HG03571 (cell line): ENCODE measurements around the gene CCDC7.
"Not testable (repeated sequence)": the region's sequence is repeated elsewhere in the genome, so short reads cannot be mapped to it uniquely, and the experiment has no call there.

ENCODE experiments used
- ATAC-seq: cut with Tn5 transposase; IDR thresholded peaks from one replicate; pipeline ENCODE4 v1.9.1; 2021; ENCODE audit not compliant: unreplicated experiment

Gene CCDC7

GRCh38 chr10:32548208-32548607, 102.3 kb downstream of the CCDC7 start:
- ATAC-seq: no peak

- no peak for ATAC-seq
Observed at GRCh38 chr10:32556783-32557395, 110.9 kb downstream of the CCDC7 start.

- not testable (repeated sequence) for ATAC-seq
Observed at GRCh38 chr10:32562695-32563094, 116.8 kb downstream of the CCDC7 start.

- no peak for ATAC-seq
Observed at GRCh38 chr10:32577448-32577847, 131.5 kb downstream of the CCDC7 start.

- ATAC-seq: no peak
Observed at GRCh38 chr10:32582946-32583345, 137.0 kb downstream of the CCDC7 start.

- not testable (repeated sequence) for ATAC-seq
Observed at GRCh38 chr10:32598022-32598421, 152.1 kb downstream of the CCDC7 start.

GRCh38 chr10:32600317-32600716, 154.4 kb downstream of the CCDC7 start:
- ATAC-seq: no peak

GRCh38 chr10:32601562-32601961, 155.6 kb downstream of the CCDC7 start:
- ATAC-seq: not testable (repeated sequence)

- ATAC-seq: no peak
Observed at GRCh38 chr10:32605787-32606186, 159.8 kb downstream of the CCDC7 start.

GRCh38 chr10:32610543-32610942, 164.6 kb downstream of the CCDC7 start:
- ATAC-seq: not testable (repeated sequence)

- ATAC-seq: no peak
Observed at GRCh38 chr10:32616438-32616837, 170.5 kb downstream of the CCDC7 start.

GRCh38 chr10:32618482-32618881, 172.5 kb downstream of the CCDC7 start:
- no peak for ATAC-seq

- ATAC-seq: no peak
Observed at GRCh38 chr10:32621969-32622368, 176.0 kb downstream of the CCDC7 start.

GRCh38 chr10:32622409-32622808, 176.5 kb downstream of the CCDC7 start:
- no peak for ATAC-seq

GRCh38 chr10:32627183-32627582, 181.2 kb downstream of the CCDC7 start:
- ATAC-seq: no peak

GRCh38 chr10:32629910-32630309, 184.0 kb downstream of the CCDC7 start:
- ATAC-seq: no peak

- no peak for ATAC-seq
Observed at GRCh38 chr10:32646535-32646934, 200.6 kb downstream of the CCDC7 start.

- no peak for ATAC-seq
Observed at GRCh38 chr10:32650246-32650655, 204.3 kb downstream of the CCDC7 start.

GRCh38 chr10:32657430-32657829, 211.5 kb downstream of the CCDC7 start:
- not testable (repeated sequence) for ATAC-seq

GRCh38 chr10:32661346-32661745, 215.4 kb downstream of the CCDC7 start:
- ATAC-seq: no peak

GRCh38 chr10:32680803-32681557, 235.0 kb downstream of the CCDC7 start:
- no peak for ATAC-seq

- ATAC-seq: no peak
Observed at GRCh38 chr10:32684291-32684690, 238.4 kb downstream of the CCDC7 start.

GRCh38 chr10:32687116-32687515, 241.2 kb downstream of the CCDC7 start:
- no peak for ATAC-seq
